Keratinocyte (primary cell): ENCODE data around the gene LAMC3. TPM values are rescaled to one million over a fixed set of nuclear protein-coding genes. Genes with fewer than 3 reads are reported as not detected.

Source experiments
- DNase-seq: peaks from one replicate; pipeline ENCODE4 v3.0.0-alpha.2; 2011; ENCODE audit warnings: low read depth, missing footprints, low spot score
- FAIRE-seq: peaks from 2 replicates; lab custom pipeline; 2011; peaks lifted over from hg19 to GRCh38; lab: Jason Lieb, UNC
- H2AFZ ChIP-seq: 2 replicates; pipeline ENCODE4 v1.6.0; 2012; ENCODE audit warnings: low read length, control low read depth, inconsistent platforms; ENCODE audit not compliant: control insufficient read depth
- H3K27ac ChIP-seq: 2 replicates; pipeline ENCODE4 v1.5.1; 2011; ENCODE audit warnings: low read length; ENCODE audit not compliant: control insufficient read depth, insufficient read depth
- H3K27me3 ChIP-seq: 3 replicates; pipeline ENCODE4 v1.6.0; 2011; ENCODE audit warnings: low read length; ENCODE audit not compliant: control insufficient read depth, insufficient read depth; ENCODE audit errors: extremely low read depth
- H3K36me3 ChIP-seq, 2 experiments: 2 replicates in 1 of 2; 3 replicates in 1 of 2; pipeline ENCODE4 v1.5.1; 2011; ENCODE audit warnings: low read length in 2 of 2, mild to moderate bottlenecking in 1 of 2; ENCODE audit not compliant: control insufficient read depth in 2 of 2, insufficient read depth in 2 of 2; ENCODE audit errors: extremely low read depth in 1 of 2
- H3K4me1 ChIP-seq: 3 replicates; pipeline ENCODE4 v1.5.1; 2011; ENCODE audit warnings: low read length; ENCODE audit not compliant: control insufficient read depth, insufficient read depth; ENCODE audit errors: extremely low read depth
- H3K4me2 ChIP-seq: 3 replicates; pipeline ENCODE4 v1.6.0; 2011; ENCODE audit warnings: low read depth, low read length; ENCODE audit not compliant: control insufficient read depth, insufficient read depth; ENCODE audit errors: extremely low read depth
- H3K4me3 ChIP-seq, 3 experiments: fragments of 200-600 bp in 1 of 3; sonication (generic) in 1 of 3; 2 replicates in 2 of 3; 3 replicates in 1 of 3; pipeline ENCODE4 v1.5.1; 2011 to 2016; ENCODE audit warnings: low read length in 3 of 3, mild to moderate bottlenecking in 3 of 3, control low read depth in 2 of 3, inconsistent platforms in 1 of 3, low read depth in 1 of 3, mixed read lengths in 1 of 3, mixed run types in 1 of 3, moderate library complexity in 1 of 3; ENCODE audit not compliant: control insufficient read depth in 2 of 3, insufficient read depth in 2 of 3; ENCODE audit errors: extremely low read depth in 1 of 3
- H3K79me2 ChIP-seq: 2 replicates; pipeline ENCODE4 v1.6.0; 2012; ENCODE audit warnings: low read length; ENCODE audit not compliant: control insufficient read depth, insufficient read depth
- H3K9ac ChIP-seq: 3 replicates; pipeline ENCODE4 v1.6.0; 2011; ENCODE audit warnings: low read length; ENCODE audit not compliant: control insufficient read depth, insufficient read depth; ENCODE audit errors: extremely low read depth
- H3K9me1 ChIP-seq: 3 replicates; pipeline ENCODE4 v1.6.0; 2011; ENCODE audit warnings: low read length; ENCODE audit not compliant: control insufficient read depth, insufficient read depth; ENCODE audit errors: extremely low read depth
- H3K9me3 ChIP-seq: 2 replicates; pipeline ENCODE4 v1.5.1; 2012; ENCODE audit warnings: low read depth, low read length; ENCODE audit not compliant: control insufficient read depth
- H4K20me1 ChIP-seq: 3 replicates; pipeline ENCODE4 v1.6.0; 2011; ENCODE audit warnings: low read length; ENCODE audit not compliant: control insufficient read depth, insufficient read depth; ENCODE audit errors: extremely low read depth
- CTCF ChIP-seq, 3 experiments: IDR thresholded peaks in 1 of 3; conservative IDR thresholded peaks in 1 of 3; optimal IDR thresholded peaks in 1 of 3; 2 replicates in 2 of 3; 3 replicates in 1 of 3; pipeline versions ENCODE3 to v1.5.1; 2011; ENCODE audit warnings: low read length in 3 of 3, mild to moderate bottlenecking in 3 of 3, moderate library complexity in 2 of 3, control low read depth in 1 of 3, inconsistent platforms in 1 of 3; ENCODE audit not compliant: insufficient read depth in 2 of 3; ENCODE audit errors: extremely low read depth in 1 of 3
- EZH2 ChIP-seq: IDR thresholded peaks from one replicate; pipeline ENCODE4 v1.6.1; 2012; ENCODE audit warnings: inconsistent platforms, mild to moderate bottlenecking, low read length, moderate library complexity
- dilution Hi-C: fragments of 300-500 bp; cut with MboI; formaldehyde crosslinking; loops from one replicate; pipeline ENCODE4 v1.7.0; 2020; ENCODE audit warnings: low sequenced_read_pairs; ENCODE audit not compliant: extremely low pct_ligation_motif_present
- polyA plus RNA-seq, 5 experiments: library from polyadenylated mRNA; depleted of rRNA in 3 of 5; stranded (reverse) in 3 of 5; stranded (forward) in 1 of 5; unstranded in 1 of 5; fragments of >200 nt; gene quantifications; 1 replicate in 1 of 5; 2 replicates in 3 of 5; 3 replicates in 1 of 5; pipeline versions ENCODE4 v1.2.1 to v1.2.3, GENCODE V29; 2011 to 2012; ENCODE audit warnings: missing spikeins in 2 of 5, low read depth in 1 of 5, low replicate concordance in 1 of 5

LAMC3 gene
- polyA plus RNA-seq, 1 donor (not counting 4 experiments of a cell fraction or from before 2014, with no cell fraction given) = not detected

GRCh38 chr9:131092030-131092429 lies 83.1 kb downstream of the LAMC3 start:
- H3K79me2 ChIP-seq = no peaks in the 10 kb centered on the region
- no peaks in the 10 kb centered on the region for H3K36me3 ChIP-seq
- H3K9me1 ChIP-seq = no peaks in the 10 kb centered on the region
- no peak overlapping the region for H3K4me3 ChIP-seq
- no peak overlapping the region for H3K9ac ChIP-seq
- TF ChIP-seq EZH2 (no peak), CTCF (optimal IDR thresholded peaks at IDR 0.05 in 1 of 3, IDR thresholded peaks at IDR 0.05 in 1 of 3, conservative IDR thresholded peaks at IDR 0.05 in 1 of 3; ENCODE audit: extremely low read depth in 1 of 3, insufficient read depth in 2 of 3, low read length in 3 of 3) (no peak)
- H3K27me3 ChIP-seq = peaks cover 21% of the 10 kb centered on the region
- dilution Hi-C loops = no loop called here
- H3K9me3 ChIP-seq = no peaks in the 10 kb centered on the region
- H4K20me1 ChIP-seq = no peaks in the 10 kb centered on the region
- peaks cover 6% of the 10 kb centered on the region for H3K4me1 ChIP-seq
- H2AFZ ChIP-seq = no peak overlapping the region
- no peak overlapping the region for H3K27ac ChIP-seq
- no peak overlapping the region for H3K4me2 ChIP-seq
- DNase-seq (no peak), FAIRE-seq (no peak)

DNA sequence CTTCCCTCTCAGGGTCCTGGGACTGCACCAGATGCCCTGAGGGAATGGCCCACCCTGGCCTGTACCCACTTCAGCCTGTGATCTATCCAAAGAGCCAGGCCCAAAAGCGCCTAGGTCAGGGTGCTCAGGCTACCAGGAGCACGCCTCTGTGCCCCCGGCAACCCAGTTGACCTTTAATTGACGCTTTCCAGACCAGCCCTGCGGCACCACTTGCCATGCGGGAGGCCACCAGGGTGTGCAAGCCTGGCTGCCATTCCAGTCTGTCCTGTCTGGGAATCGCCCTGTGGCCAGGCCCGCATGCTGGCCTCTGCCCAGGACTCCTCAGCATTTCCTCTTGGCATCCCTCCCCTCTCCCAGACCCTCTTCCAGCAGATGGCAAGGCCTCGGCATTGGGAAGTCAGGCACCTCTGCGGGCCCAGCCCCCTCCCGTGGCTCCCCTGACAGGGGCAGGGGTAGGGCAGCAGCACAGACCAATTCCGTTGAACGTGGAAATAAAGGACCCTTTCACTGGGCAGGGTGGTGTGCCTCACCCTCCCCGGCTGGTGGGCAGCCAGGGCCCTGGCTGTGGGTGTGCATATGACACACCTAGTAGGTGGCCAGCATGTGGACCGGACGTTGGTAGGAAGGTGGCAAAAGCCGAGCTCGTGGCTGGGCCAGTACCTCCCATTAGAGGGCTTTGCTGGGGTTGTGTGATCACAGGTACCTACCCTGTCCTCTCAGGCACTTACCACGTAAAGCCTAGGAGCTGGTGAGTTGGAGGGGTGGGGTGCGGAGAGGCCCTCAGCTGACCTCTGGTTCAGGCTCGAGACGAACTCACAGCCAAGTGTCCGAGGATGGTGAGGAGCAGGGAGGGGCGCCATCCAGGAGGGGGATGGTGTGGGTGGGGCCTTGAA lies 83.8 kb downstream of the LAMC3 start:
- TF ChIP-seq CTCF (optimal IDR thresholded peaks at IDR 0.05 in 1 of 3, IDR thresholded peaks at IDR 0.05 in 1 of 3, conservative IDR thresholded peaks at IDR 0.05 in 1 of 3; ENCODE audit: extremely low read depth in 1 of 3, insufficient read depth in 2 of 3, low read length in 3 of 3) (no peak), EZH2 (no peak)
- H3K9ac ChIP-seq = no peak overlapping the region
- H3K27me3 ChIP-seq = peaks cover 28% of the 10 kb centered on the region
- no peaks in the 10 kb centered on the region for H3K36me3 ChIP-seq
- no peak for DNase-seq
- H3K4me2 ChIP-seq = no peak overlapping the region
- H3K4me1 ChIP-seq = peaks cover 6% of the 10 kb centered on the region
- H3K9me3 ChIP-seq = no peaks in the 10 kb centered on the region
- H3K4me3 ChIP-seq = no peak overlapping the region
- no peak overlapping the region for H2AFZ ChIP-seq
- dilution Hi-C loops = no loop called here
- no peaks in the 10 kb centered on the region for H3K9me1 ChIP-seq
- H3K27ac ChIP-seq = no peak overlapping the region
- no peaks in the 10 kb centered on the region for H4K20me1 ChIP-seq
- H3K79me2 ChIP-seq = no peaks in the 10 kb centered on the region
- FAIRE-seq = no peak
